ENCODE data around the gene TRIM14.
"Not testable (repeated sequence)": the region's sequence is repeated elsewhere in the genome, so short reads cannot be mapped to it uniquely, and the experiment has no call there.

TRIM14 gene

DNA sequence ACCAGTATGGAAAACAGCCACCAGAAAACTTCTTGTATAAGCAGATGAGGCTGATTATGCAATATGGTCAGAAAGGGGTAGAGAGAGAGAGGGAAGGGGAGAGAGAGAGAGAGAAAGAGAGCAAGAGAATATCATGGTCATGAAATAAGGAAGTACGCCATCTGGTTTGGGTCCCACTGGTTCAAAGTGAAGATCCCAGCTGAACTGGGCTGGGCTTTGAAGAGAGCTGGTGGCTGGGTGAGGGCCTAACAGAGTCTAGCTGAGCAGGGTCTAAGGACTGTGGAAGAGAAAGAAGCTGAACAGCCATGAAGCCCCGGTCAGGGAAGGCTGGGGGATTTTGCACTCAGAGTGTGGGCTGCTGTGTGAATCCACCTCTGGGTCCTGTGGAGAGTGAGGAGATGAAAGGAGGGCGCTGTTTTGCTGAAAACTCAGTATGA is 14.6 kb downstream of the TRIM14 start:
- DNase-seq, result no peak

DNA sequence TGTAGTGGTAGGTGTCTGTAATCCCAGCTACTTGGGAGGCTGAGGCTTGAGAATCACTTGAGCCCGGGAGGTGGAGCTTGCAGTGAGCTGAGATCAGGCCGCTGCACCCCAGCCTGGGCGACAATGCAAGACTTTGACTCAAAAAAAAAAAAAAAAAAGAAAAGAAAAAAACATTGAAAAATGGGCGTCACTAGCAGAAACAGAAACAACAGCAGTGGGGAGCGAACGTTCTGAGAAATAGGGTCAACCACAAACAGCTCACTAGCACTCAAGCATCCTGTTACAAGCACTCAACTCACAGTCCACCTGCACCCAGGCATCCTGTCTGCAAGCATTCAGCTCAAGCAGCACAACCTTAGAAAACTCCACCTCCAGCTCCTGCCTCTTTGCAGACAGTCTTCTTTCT is 17.2 kb downstream of the TRIM14 start:
- no peak for DNase-seq

DNA sequence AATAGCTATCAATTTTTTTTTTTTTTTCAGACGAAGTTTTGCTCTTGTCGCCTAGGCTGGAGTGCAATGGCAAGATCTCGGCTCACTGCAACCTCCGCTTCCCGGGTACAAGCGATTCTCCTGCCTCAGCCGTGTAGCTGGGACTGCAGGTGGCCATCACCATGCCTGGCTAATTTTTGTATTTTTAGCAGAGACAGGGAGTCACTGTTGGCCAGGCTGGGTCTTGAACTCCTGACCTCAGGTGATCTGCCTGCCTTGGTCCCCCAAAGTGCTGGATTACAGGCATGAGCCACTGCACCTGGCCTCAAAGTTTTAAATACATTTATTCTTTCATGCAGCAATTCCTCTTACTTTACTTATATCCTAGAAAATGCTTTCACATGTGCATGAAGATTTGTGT is 17.6 kb downstream of the TRIM14 start:
- DNase-seq, result no peak

DNA sequence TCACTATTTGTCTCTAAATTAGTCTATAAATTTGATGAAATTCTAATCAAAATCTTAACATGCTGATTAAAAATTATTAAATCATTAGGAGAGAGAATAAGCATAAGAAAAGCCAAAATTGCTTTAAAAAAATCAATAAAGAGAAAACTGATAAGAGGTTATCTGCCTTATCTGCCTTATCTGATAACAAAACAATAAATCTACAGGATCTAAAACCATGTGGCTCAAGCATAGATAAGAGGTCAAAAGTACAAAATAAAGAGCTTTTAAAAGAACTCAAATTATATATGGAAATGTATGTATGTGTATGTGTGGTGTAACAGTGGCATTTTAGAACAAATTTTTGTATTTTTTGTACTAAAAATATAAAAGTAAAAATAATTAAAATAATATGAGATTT is 18.6 kb downstream of the TRIM14 start:
- no peak for DNase-seq

DNA sequence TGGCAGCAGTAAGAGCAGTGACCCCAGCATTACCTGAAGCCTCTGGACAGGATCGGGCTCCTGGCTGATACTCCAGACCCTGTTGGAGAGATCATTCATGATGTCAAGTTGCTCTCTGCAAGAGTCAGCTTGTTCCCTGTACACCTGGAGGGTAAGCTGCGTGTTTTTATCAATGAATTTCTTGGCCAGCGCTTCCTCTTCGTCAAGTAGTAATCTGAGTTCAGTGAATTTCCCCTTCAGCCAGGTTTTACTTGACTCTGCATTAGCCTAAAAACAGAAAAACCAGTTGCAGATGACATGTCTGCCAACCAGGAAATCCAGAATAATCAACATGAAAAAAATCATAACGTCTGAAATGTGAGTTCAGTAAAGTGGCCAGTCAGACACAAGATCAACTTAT is 19.1 kb downstream of the TRIM14 start:
- no peak for DNase-seq

DNA sequence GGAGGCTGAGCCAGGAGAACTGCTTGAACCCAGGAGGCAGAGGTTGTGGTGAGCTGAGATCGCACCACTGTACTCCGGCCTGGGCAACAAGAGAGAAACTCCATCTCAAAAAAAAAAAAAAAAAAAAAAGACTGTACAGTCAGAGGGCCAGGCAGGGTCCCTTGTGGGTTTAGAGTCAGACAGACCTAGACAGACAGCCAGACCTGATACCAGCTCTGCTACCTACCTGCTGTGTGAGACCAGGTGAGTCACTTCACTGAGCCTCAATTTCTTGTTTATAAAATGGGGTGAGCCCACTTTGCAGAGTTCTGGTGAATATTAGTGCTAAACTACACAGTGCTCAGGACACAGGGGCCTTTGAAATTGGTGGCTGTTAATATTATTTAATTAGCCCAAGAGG is 19.7 kb downstream of the TRIM14 start:
- no peak for DNase-seq

DNA sequence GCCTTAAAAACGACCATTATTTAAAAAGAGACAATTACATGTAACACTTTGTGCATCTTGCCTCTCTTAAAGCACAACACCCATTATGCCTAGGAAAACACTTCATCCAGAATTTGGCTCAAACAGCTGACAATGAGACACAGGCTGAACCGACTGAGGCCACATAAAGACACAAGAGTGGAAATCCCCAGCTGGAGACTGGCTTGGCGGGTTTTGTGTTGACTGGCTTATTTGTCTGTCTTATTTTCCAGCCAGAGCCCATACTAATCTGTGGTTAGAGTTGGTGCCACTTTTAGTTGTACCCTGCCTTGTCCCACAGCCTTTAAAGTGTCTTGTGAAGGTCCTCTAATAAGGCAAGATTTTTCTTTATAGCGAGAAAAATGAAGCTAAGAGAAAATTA is 21.2 kb downstream of the TRIM14 start:
- no peak for DNase-seq

DNA sequence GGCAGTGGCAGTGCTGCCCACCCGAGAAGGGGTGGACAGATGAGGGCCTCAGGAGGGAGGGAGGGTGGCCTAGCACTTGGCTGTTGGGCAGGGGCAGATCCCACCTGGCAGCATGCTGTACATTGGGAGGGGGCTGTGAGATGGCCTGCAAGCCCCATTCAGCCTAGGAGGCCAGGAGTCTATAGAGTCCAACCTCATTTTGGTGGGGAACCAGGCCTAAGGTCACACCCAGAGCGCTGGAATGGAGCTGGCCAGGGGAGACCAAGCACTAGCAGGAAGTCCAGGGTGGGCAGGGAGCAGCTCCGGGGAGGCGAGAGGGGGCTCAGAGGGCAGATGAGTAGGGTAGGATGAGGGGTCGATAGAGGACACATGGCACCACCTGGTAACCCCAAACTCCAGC is 22.9 kb downstream of the TRIM14 start:
- DNase-seq, result no peak

DNA sequence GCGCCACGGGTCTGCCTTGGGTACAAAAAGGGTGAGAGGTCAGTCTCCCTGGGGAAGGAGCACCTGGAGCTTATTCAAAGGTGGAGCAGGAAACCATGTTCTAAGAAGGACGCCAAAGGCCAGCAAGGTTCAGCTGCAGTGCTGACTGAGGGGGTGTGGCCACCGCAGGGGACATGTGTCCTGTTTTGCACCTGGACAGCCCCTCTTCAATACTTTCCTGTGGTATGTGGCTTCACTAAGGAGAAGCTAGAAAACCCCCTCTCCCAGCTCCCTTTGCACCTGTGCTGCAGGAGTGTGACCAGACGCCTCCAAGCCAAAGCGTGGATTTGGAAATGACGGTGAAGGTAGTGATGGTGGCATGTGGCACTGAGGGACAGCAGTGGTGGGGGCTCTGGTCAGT is 23.6 kb downstream of the TRIM14 start:
- DNase-seq, result no peak

DNA sequence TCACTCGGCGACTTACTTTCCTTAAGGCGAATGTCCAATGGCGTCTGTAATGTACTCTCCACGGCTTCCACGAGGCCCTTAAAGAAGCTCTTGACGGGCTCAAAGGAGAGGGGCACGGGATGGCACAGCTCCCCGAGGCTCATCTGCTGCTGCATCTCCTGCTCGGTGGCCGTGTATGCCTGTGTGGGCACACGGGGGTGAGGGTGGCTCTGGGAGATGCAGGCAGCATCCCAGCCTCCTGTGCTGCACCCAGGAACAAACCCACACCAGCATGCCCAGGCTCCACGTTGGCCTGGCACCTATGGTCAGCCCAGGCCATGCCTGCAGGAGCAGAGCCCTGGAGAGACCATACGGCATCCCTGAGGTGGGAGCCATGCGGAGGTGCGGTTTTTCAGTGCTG is 24.2 kb downstream of the TRIM14 start:
- no peak for DNase-seq

DNA sequence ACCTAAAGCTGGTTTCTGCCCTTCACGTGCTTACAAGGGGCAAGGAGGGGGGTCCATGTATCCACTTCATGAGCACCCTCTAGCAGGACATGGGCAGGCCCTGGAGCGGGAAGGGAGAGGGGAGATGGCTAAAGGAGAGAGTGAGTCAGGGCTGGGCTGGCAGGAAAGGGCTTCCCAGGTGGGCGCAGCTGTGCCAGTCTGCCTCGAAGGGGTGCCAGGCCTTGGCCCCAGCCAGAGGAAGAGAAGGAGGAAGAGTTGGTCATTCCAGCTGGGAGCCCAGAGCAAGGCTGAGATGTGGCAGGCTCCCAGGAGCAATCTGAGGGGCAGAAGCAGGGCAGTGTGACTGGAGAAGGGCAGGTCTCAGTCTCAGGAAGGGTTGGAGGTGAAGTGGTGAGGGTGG is 24.7 kb downstream of the TRIM14 start:
- DNase-seq, result no peak

DNA sequence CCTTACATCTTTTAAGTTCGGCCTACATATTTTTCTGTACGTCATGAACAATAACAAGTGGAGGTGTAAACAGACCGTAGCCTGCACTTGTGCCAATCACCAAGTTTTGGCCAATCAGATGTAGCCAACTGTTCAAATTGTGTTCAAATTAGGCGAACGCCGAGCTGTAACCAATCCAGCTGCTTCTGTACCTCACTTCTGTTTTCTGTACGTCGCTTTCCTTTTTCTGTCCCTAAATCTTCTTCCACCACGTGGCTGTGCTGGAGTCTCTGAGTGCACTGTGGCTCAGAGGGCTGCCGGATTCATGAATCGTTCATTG is 26.4 kb downstream of the TRIM14 start:
- no peak for DNase-seq

DNA sequence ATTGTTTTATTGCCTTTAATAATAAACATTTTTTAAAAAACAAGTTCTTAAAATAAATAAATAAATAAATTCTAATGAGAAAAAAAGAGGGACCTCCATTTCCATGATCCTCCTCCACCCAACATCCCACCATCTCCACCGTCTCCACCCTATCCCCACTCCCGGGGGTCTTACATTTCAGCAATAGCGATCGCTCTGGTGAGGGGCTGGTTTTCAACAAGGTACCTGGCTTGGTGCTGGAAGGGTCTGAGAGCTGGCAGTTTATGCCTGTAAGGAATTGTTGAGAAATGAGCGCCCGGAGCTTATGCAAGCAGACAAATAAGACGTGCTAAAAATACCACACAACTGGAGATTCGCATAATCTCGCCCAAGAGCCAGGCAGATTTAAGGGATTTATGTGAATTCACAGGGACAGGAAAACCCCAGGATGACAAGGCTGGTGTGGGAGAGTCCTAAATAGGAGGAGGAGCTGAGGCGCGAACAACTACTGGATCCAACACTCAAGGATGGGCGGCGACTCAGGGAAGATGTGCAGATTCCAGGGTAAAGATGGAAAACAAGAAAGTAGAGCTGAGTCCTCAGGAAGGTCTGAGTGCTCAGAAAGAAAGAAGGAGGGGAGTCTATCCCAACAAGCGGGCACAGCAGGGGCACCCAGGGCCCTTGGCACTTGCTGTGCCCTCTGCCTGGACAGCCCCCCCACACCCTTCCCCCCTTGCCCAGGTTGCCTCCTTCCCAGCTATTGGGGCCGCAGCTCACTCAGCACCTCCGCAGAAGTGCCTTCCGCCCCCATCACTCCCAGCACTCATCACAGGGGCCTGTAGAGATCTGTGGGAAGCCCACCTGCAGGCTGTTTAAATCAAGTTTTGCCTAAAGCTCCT is 27.0 kb downstream of the TRIM14 start:
- no peak for DNase-seq

DNA sequence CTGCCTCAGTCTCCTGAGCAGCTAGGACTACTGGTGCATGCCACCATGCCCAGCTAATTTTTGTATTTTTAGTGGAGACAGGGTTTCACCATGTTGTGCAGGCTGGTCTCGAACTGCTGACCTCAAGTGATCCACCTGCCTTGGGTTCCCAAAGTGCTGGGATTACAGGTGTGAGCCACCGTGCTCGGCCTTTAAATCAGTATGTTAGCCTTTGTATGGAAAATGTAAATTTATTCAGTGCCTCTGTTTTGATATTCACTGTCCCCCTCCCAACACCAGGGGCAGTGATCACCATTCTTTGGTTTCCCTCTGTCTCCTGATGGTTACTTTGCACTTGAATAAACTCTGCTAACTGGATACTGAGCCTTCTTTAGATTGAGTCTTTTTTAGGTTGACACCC is 28.3 kb downstream of the TRIM14 start:
- DNase-seq, result not testable (repeated sequence)

DNA sequence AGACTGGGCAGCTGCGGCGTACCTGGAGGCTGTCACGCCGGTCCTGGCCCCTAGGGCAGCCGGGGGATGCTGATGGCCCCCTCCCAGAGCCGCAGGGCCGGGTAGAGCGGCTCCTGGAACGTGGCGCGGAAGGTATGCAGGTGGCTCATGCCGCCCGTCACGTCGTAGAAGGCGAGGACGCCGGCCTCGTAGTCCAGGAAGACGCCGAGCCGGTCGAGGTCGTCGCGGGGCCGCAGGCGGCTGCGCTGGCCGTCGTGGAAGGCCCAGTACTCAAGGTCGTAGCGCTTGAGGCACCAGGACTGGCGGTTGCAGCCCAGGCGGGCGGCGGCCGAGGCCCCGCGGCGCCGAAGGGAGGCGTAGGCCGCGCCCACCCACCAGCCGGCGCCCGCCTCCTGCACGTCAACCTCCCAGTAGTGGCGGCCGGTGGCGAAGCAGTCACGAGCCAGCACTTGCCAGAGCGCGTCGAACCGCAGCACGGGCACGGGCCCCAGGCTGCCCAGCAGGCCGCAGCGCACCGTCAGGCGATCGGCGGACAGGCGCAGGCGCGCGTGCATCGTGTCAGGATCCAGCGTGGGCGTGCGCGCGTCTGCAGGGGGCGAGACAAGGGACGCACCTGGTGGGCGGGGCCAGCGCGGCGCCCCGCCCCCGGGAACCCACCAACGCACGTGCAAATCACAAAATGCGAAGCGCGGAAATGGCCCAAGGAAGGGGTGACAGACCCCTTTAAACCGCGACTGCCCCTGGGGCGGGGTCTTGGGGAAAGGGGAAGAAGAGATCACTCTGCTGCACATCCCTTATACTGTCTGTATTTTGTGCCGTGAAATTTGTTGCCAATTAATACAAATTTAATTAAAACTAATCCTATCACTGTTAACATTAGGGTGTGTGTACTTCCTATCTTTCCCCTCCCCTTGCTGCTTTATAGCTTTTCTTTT is 31.3 kb downstream of the TRIM14 start:
- DNase-seq, result no peak

DNA sequence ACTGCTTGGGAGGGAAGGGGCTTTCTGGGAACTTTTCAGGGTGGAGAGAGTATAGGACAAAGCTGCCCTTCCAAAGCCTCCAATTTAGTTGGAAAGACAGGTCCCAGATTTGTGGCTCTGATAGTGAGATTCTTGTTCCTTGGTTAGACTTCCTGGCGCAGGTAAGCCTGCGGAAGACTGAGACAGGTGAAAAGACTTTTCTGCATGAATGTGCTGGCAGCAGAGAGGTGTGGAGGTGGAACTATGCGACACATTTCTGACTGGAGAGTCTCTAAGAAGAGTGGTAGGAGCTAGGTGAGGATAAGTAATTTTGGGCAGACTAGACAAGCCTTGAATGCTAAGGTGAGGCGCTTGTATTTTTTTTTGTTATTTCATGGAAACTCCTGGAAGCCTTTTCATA is 32.6 kb downstream of the TRIM14 start:
- DNase-seq, result no peak

DNA sequence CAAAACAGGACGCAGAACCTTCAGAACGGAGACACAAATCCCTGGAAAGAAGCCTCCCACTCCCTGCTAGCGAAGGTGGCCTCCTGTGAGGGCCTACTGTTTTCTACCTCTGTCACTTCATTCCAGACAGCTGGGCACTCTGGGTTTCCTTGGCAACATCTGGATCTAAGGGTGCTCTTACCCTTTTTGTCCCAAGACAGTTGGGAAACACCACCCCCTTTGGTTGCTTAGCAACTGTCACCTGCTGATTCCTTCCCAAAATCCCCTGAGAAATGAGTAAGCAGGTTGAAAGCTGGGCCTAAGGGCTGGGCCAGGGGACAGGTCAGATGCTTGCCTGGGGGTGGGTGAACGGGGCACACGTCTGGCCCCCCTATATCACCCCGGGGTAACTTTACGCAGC is 33.1 kb downstream of the TRIM14 start:
- DNase-seq, result no peak

DNA sequence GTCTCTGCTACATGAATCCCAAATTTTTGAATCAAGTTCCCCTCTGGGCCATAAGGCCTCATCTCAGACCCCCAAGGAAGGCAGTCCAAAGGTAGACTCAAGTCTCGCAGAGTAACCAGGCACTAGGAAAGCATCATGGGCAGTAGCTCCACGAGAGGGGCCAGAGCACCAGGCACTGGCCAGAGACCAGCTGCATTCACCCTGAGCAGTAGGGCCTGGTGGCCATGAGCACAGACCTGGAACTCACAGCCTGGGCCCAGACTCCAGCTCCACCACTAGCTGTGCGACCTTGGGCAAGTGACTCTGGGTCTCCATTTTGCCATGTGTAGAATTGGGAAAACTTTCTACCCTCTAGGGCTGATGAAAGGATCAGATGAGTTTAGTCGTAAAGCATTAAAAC is 34.0 kb downstream of the TRIM14 start:
- no peak for DNase-seq

DNA sequence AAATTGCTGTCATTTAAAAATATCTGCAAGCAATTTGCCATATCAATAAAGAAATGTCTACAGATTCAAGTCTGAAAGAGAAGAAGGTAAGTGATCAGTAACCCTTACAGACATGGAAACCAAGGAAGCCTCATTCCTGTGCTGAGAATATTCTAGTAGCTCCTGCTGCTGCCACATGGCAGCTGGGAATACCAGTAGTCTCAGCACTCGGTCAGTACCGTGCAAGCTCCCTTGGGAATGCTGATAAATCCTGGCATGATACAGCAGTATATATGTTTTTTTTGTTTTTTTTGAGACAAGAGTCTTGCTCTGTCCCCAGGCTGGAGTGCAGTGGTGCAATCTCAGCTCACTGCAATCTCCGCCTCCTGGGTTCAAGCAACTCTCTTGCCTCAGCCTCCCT is 34.6 kb downstream of the TRIM14 start:
- DNase-seq, result no peak

DNA sequence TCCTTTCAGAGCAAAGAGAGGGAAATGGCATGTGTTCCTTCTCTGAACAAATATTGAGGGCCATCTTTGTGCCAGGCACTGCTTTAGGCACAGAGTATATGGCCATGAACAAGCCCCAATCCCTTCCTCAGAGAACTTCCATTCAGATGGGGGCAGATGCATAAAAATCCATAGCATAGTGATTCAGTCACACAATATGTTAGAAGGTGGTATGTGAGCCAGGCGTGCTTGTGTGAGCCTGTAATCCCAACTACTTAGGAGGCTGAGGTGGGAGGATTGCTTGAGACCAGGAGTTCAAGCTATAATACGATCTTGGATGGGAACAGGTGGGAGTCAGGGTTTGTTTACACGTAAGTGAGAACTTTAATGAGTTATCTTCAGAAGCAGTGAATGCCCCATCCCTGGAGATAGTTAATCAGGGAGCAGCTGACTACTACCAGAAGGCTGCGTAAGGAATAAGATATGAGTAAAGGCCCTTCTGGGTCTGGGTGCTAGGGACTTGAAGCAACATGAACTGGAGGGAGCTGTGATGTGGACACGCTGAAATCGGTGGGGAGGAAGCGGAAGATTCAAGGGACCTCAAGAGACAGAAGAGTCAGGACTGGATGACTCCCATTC is 35.3 kb downstream of the TRIM14 start:
- no peak for DNase-seq

DNA sequence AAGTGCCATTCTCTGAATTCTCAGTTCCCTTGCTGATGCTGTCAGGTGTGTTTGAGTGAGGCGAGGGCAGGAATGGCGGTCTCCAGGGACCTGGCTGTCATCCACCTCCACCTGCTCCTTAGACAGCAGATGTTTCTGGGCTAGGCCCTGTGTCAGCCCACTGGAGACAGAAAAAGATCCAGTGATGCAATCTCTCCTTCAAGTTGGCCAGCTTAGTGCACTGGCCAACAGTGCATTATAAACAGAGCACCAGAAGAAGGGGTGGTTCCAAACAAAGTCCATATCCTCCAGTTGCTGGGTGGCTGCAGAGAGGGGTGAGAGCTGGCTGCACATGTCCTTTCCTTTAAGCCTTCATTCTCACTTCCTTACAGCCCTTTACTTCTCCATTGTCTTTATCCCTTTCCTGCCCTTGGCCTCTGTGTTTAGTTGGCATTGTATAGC is 35.9 kb downstream of the TRIM14 start:
- DNase-seq, result no peak

DNA sequence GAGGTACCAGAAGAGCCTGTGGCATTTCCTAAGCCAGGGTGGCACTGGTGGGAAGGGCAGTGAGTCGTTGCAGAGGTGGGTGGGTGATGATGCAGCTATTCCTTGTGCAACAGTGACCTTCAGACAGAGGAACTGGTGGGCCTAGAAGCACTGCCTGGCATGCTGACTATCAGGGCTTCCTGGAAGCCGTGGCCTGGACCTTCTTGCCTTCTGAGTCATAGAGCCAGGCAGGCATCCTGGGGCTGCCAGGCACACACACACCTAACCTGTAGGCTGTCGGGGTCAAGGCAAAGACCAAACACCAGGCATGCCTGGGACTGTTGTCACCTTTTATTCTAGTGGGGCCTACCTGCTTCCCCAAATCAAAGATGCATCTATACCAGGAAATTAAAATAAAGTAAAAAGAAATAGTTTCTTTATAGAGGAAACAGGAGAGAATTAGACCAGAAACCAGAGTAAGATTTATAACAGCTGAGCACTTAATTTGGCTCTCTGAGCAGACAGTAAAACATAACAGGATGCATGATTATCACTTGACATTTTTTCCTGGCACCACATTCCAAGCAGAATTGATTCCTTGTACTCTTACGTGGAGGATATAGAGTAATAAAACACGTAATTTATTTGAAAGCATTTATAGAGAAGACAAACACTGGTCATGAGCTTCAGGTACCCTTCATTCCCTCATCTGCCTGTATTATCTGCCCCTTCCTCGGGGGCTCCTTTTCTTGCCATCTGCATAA is 37.4 kb downstream of the TRIM14 start:
- peak; percentile 59 for DNase-seq

DNA sequence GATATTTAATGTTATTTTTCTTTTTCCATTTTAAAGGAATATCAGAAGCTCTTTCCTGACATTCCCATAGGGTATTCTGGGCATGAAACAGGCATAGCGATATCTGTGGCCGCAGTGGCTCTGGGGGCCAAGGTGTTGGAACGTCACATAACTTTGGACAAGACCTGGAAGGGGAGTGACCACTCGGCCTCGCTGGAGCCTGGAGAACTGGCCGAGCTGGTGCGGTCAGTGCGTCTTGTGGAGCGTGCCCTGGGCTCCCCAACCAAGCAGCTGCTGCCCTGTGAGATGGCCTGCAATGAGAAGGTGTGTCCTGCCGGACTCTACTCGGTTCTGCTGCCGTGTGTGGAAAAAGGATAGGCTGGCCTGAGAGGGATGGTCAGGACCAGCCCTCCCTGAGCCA is 38.2 kb downstream of the TRIM14 start:
- DNase-seq, result no peak

Data from 8988T (cell line).